IMR-90 (cell line): ENCODE results near the gene LTB4R. TPM values are rescaled to one million over a fixed set of nuclear protein-coding genes. Genes with fewer than 3 reads are reported as not detected.
A peak's percentile ranks its signal among the peaks of the same experiment; 100 is the strongest.

ENCODE experiments used
- ATAC-seq: fragments of 200-7000 bp; cut with Tn5 transposase; 2 replicates; pipeline ENCODE4 v1.9.1; 2020; ENCODE audit warnings: low read depth, mild to moderate bottlenecking, moderate library complexity
- BruUV-seq: library from RNA; stranded (reverse); fragments of 400-500 nt; replicated peaks from 2 replicates; lab custom pipeline; 2021; lab: Mats Ljungman, UMichigan
- CTCF ChIA-PET: fragments of 300-600 bp; formaldehyde crosslinking; extraction: SDS; loops from one replicate; lab custom pipeline; 2021; ENCODE audit warnings: antibody characterized with exemption; lab: Yijun Ruan, JAX
- POLR2A ChIA-PET: fragments of 300-600 bp; sonication (Branson Sonifier 250); formaldehyde crosslinking; loops from one replicate; lab custom pipeline; 2022; ENCODE audit warnings: antibody characterized with exemption; ENCODE audit not compliant: unreplicated experiment; lab: Charles Lee
- DNase-seq: peaks from one replicate; pipeline ENCODE4 v3.0.0; 2013
- H2AFZ ChIP-seq: replicated peaks from 2 replicates; pipeline ENCODE3; 2013; ENCODE audit warnings: low read length, mild to moderate bottlenecking; ENCODE audit not compliant: poor library complexity
- H2AK5ac ChIP-seq: 2 replicates; pipeline ENCODE4 v1.6.1; 2013; ENCODE audit warnings: low read depth, low read length, inconsistent platforms
- H2AK9ac ChIP-seq: replicated peaks from 2 replicates; pipeline ENCODE3; 2013; ENCODE audit warnings: mild to moderate bottlenecking, low read depth, low read length, moderate library complexity; ENCODE audit not compliant: poor library complexity
- H2BK120ac ChIP-seq: 2 replicates; pipeline ENCODE4 v1.6.1; 2013; ENCODE audit warnings: low read depth, low read length, inconsistent platforms
- H2BK15ac ChIP-seq: 3 replicates; pipeline ENCODE4 v1.6.1; 2013; ENCODE audit warnings: low read depth, low read length, inconsistent platforms
- H2BK20ac ChIP-seq: 2 replicates; pipeline ENCODE4 v1.6.1; 2013; ENCODE audit warnings: low read depth, mild to moderate bottlenecking, inconsistent platforms, low read length, moderate library complexity
- H2BK5ac ChIP-seq: 2 replicates; pipeline ENCODE4 v1.6.1; 2013; ENCODE audit warnings: mild to moderate bottlenecking, low read depth, low read length, inconsistent platforms; ENCODE audit not compliant: poor library complexity, severe bottlenecking
- H3K14ac ChIP-seq: replicated peaks from 2 replicates; pipeline ENCODE4 v1.6.1; 2013; ENCODE audit warnings: low read depth, low read length, inconsistent platforms
- H3K18ac ChIP-seq: 2 replicates; pipeline ENCODE4 v1.6.1; 2013; ENCODE audit warnings: low read depth, low read length, control low read depth
- H3K23ac ChIP-seq: 2 replicates; pipeline ENCODE4 v1.6.1; 2013; ENCODE audit warnings: low read depth, low read length, inconsistent platforms
- H3K27ac ChIP-seq: 2 replicates; pipeline ENCODE4 v1.5.1; 2013; ENCODE audit warnings: mild to moderate bottlenecking, control low read depth, low read length; ENCODE audit not compliant: insufficient read depth
- H3K27me3 ChIP-seq: 2 replicates; pipeline ENCODE4 v1.6.1; 2013; ENCODE audit warnings: low read length; ENCODE audit not compliant: control insufficient read depth, insufficient read depth
- H3K36me3 ChIP-seq: 2 replicates; pipeline ENCODE4 v1.6.1; 2013; ENCODE audit warnings: low read length, mixed read lengths; ENCODE audit not compliant: control insufficient read depth, insufficient read depth
- H3K4ac ChIP-seq: 2 replicates; pipeline ENCODE4 v1.6.1; 2013; ENCODE audit warnings: low read depth, low read length, inconsistent platforms
- H3K4me1 ChIP-seq: 2 replicates; pipeline ENCODE4 v1.6.1; 2013; ENCODE audit warnings: low read length, mixed read lengths; ENCODE audit not compliant: control insufficient read depth, insufficient read depth
- H3K4me2 ChIP-seq: 2 replicates; pipeline ENCODE4 v1.6.1; 2013; ENCODE audit warnings: low read depth, mild to moderate bottlenecking, control low read depth, low read length, moderate library complexity
- H3K4me3 ChIP-seq: 2 replicates; pipeline ENCODE4 v1.5.1; 2013; ENCODE audit warnings: low read depth, mild to moderate bottlenecking, control low read depth, low read length, moderate library complexity; ENCODE audit not compliant: insufficient read depth
- H3K56ac ChIP-seq: 2 replicates; pipeline ENCODE4 v1.6.1; 2013; ENCODE audit warnings: low read length, inconsistent platforms; ENCODE audit not compliant: insufficient read depth; ENCODE audit errors: extremely low read depth
- H3K79me1 ChIP-seq, 2 experiments: 2 replicates each; pipeline ENCODE4 v1.6.1; 2013; ENCODE audit warnings: low read length in 2 of 2, inconsistent platforms in 1 of 2, low read depth in 1 of 2
- H3K9ac ChIP-seq: 2 replicates; pipeline ENCODE4 v1.6.1; 2013; ENCODE audit warnings: low read depth, low read length, control low read depth
- H3K9me1 ChIP-seq: 2 replicates; pipeline ENCODE4 v1.6.1; 2013; ENCODE audit warnings: low read length, inconsistent platforms; ENCODE audit not compliant: insufficient read depth
- H3K9me3 ChIP-seq: 2 replicates; pipeline ENCODE4 v1.6.1; 2013; ENCODE audit warnings: low read length; ENCODE audit not compliant: control insufficient read depth, insufficient read depth
- H4K20me1 ChIP-seq: 2 replicates; pipeline ENCODE4 v1.6.1; 2013; ENCODE audit warnings: low read length, inconsistent platforms; ENCODE audit not compliant: insufficient read depth
- H4K5ac ChIP-seq: 2 replicates; pipeline ENCODE4 v1.6.1; 2013; ENCODE audit warnings: mild to moderate bottlenecking, low read depth, low read length, control low read depth
- H4K8ac ChIP-seq, 2 experiments: 2 replicates each; pipeline ENCODE4 v1.6.1; 2013; ENCODE audit warnings: low read depth in 2 of 2, low read length in 2 of 2, control low read depth in 1 of 2, inconsistent platforms in 1 of 2
- H4K91ac ChIP-seq: 2 replicates; pipeline ENCODE4 v1.6.1; 2013; ENCODE audit warnings: low read depth, low read length, inconsistent platforms; ENCODE audit not compliant: insufficient read depth
- BHLHE40 ChIP-seq: fragments of 150-350 bp; IDR thresholded peaks from 2 replicates; pipeline ENCODE4 v1.6.1; 2016; ENCODE audit warnings: mild to moderate bottlenecking, low read depth, low read length
- POLR2A ChIP-seq: IDR thresholded peaks from 2 replicates; pipeline ENCODE4 v1.6.1; 2012; ENCODE audit warnings: mild to moderate bottlenecking, low read depth, low read length
- RCOR1 ChIP-seq: IDR thresholded peaks from 2 replicates; pipeline ENCODE4 v1.6.1; 2012; ENCODE audit warnings: mild to moderate bottlenecking, low read length, improper control_type of control experiment; ENCODE audit not compliant: insufficient replicate concordance
- WGBS, 2 experiments: methylation state at CpG; one replicate each; pipeline versions ENCODE4 v1.1.5 to v1.1.7; 2013; ENCODE audit warnings: missing lambda C conversion rate in 2 of 2; ENCODE audit not compliant: insufficient read length in 1 of 2; ENCODE audit errors: extremely low coverage in 2 of 2; 5-methylcytosine and 5-hydroxymethylcytosine counted together
- dilution Hi-C: fragments of 300-500 bp; cut with HindIII; formaldehyde crosslinking; loops from one replicate; pipeline ENCODE4 v1.14.3; 2018; ENCODE audit warnings: low sequenced_read_pairs; ENCODE audit not compliant: unreplicated experiment
- in situ Hi-C: fragments of 300-500 bp; cut with MboI; formaldehyde crosslinking; loops from 3 replicates; pipeline ENCODE4 v1.14.3; 2019; ENCODE audit warnings: low sequenced_read_pairs, inconsistent platforms, mixed read lengths
- intact Hi-C: fragments of 100-400 bp; cut with micrococcal nuclease; formaldehyde crosslinking; loops from 2 replicates; pipeline ENCODE4 v1.10.0; 2022
- polyA plus RNA-seq, 3 experiments: library from polyadenylated mRNA; depleted of rRNA; stranded (reverse); fragments of >200 nt; gene quantifications; 2 replicates each; pipeline ENCODE4 v1.2.3, GENCODE V29; 2012; ENCODE audit warnings: low replicate concordance in 1 of 3
- total RNA-seq: library from RNA; depleted of rRNA; stranded (reverse); fragments of >200 nt; gene quantifications from 2 replicates; pipeline ENCODE4 v1.2.3, GENCODE V29; 2012

The LTB4R gene
- total and polyA plus RNA-seq, 2 of the 4 experiments (the other 2 are of a cell fraction) = 0.18 to 2.3 TPM

DNA sequence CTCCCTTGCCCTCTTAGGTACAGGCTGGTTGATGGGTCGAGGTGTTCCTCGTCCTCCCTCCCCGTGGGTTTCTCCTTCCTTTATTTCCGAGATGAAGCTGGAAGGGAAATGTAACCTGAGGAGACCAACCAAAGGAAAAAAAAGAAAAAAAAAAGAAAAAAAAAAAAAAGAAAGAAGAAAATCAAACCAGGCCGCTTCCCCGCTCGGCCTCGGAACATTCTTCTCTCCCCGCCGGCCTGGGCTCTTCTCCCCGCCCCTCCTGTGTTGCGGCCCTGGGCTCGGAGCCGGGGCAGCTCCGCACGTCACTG, 55.1 kb downstream of the LTB4R start:
- in situ Hi-C loops = loop anchor here (10.0 kb wide), 1 partner anchor 68 kb away; no protein-coding TSS in a partner anchor
- no CpG with 5 or more reads among the region's 16 CpGs for WGBS, 2 experiments
- no peak for ATAC-seq

More for the DNA sequence above, 55.1 kb downstream of the LTB4R start:
- peak overlapping the region; percentile 83 for H2BK120ac ChIP-seq
- intact Hi-C loops (loop anchor here (2.0 kb wide), 1 partner anchor 32 kb away; the partner anchor contains the start of gene NYNRIN), dilution Hi-C loops (no loop called here)
- no peak for DNase-seq
- peak overlapping the region; percentile 55; the same call in 1 of the 3 replicates for H2BK15ac ChIP-seq
- H3K4ac ChIP-seq = peak overlapping the region; percentile 97
- H2AK5ac ChIP-seq = peak overlapping the region; percentile 93; the same call in 1 of the 2 replicates
- H3K4me1 ChIP-seq = peaks cover 11% of the 10 kb centered on the region
- POLR2A ChIA-PET = interaction anchor here (0.6 to 1.6 kb wide), 5 partner anchors 52 to 75 kb away, joined by 3 to 7 read pairs (median 6); partner anchors contain the start of gene KHNYN
- H4K8ac ChIP-seq = peak overlapping the region; percentile 92 to 98; a peak in 3 of 4 replicates
- TF ChIP-seq POLR2A = peak; percentile 75
- TF ChIP-seq RCOR1 = no peak
- TF ChIP-seq BHLHE40 = peak; percentile 0; the same call in 1 of the 2 replicates
- H3K23ac ChIP-seq = peak overlapping the region; percentile 39
- H3K79me1 ChIP-seq = peaks cover 3 to 26% of the 10 kb centered on the region in 2 experiments; a peak in 3 of 4 replicates
- H2AFZ ChIP-seq = peak overlapping the region; percentile 89
- peak overlapping the region; percentile 95 for H3K18ac ChIP-seq
- BruUV-seq = no TSS peak
- peak overlapping the region; percentile 86 for H2AK9ac ChIP-seq
- peak overlapping the region; percentile 80 for H3K4me2 ChIP-seq
- peak overlapping the region; percentile 73 for H4K5ac ChIP-seq
- peak overlapping the region; percentile 91 for H4K91ac ChIP-seq
- peaks cover 8% of the 10 kb centered on the region; the same call in 1 of the 2 replicates for H3K36me3 ChIP-seq
- H3K27ac ChIP-seq = peak overlapping the region; percentile 98
- H2BK5ac ChIP-seq = peak overlapping the region; percentile 95
- no peaks in the 10 kb centered on the region for H3K27me3 ChIP-seq
- no peaks in the 10 kb centered on the region for H3K9me3 ChIP-seq
- no peak overlapping the region for H2BK20ac ChIP-seq
- CTCF ChIA-PET = interaction anchor here (0.6 to 2.3 kb wide), 8 partner anchors 18 to 70 kb away, joined by 3 to 30 read pairs (median 4); partner anchors contain the start of genes CBLN3 and KHNYN
- peak overlapping the region; percentile 26 for H3K4me3 ChIP-seq
- peaks cover 4% of the 10 kb centered on the region for H4K20me1 ChIP-seq
- H3K56ac ChIP-seq = peak overlapping the region; percentile 90; the same call in 1 of the 2 replicates
- peaks cover 8% of the 10 kb centered on the region; the same call in 1 of the 2 replicates for H3K9me1 ChIP-seq
- H3K9ac ChIP-seq = peak overlapping the region; percentile 89
- H3K14ac ChIP-seq = peak overlapping the region; percentile 62; the same call in 1 of the 2 replicates
